GM12892 (cell line): ENCODE data around the gene CCDC83.

Experiments used
- DNase-seq: peaks from one replicate; pipeline ENCODE4 v3.0.0; 2011; ENCODE audit not compliant: insufficient read length
- FAIRE-seq: peaks from 2 replicates; lab custom pipeline; 2011; peaks lifted over from hg19 to GRCh38; lab: Jason Lieb, UNC
- POLR2A ChIP-seq: IDR thresholded peaks from 2 replicates; pipeline ENCODE4 v1.6.1; 2011; ENCODE audit warnings: low read depth, low read length, control low read depth
- POLR2AphosphoS5 ChIP-seq: IDR thresholded peaks from 2 replicates; pipeline ENCODE4 v1.6.1; 2011; ENCODE audit warnings: low read depth, low read length, control low read depth
- TAF1 ChIP-seq: IDR thresholded peaks from 2 replicates; pipeline ENCODE4 v1.6.1; 2011; ENCODE audit warnings: low read depth, mild to moderate bottlenecking, control low read depth, low read length, borderline replicate concordance

The CCDC83 gene

GRCh38 chr11:85930879-85931366, 75.7 kb downstream of the CCDC83 start:
- TF ChIP-seq TAF1: no peak
- TF ChIP-seq POLR2AphosphoS5: no peak
- TF ChIP-seq POLR2A: no peak
- DNase-seq: no peak
- no peak for FAIRE-seq

GRCh38 chr11:85934596-85935169, 79.5 kb downstream of the CCDC83 start:
- TF ChIP-seq TAF1 (no peak), POLR2AphosphoS5 (no peak), POLR2A (no peak)
- DNase-seq (no peak), FAIRE-seq (no peak)

GRCh38 chr11:85935751-85936150, 80.6 kb downstream of the CCDC83 start:
- FAIRE-seq (no peak), DNase-seq (no peak)
- TF ChIP-seq POLR2A (no peak), TAF1 (no peak), POLR2AphosphoS5 (no peak)

- TF ChIP-seq POLR2A: no peak
- TF ChIP-seq POLR2AphosphoS5: no peak
- no peak for TF ChIP-seq TAF1
- FAIRE-seq (no peak), DNase-seq (no peak)
Observed at GRCh38 chr11:85937835-85938234, 82.7 kb downstream of the CCDC83 start.

- TF ChIP-seq POLR2A: no peak
- no peak for TF ChIP-seq POLR2AphosphoS5
- TF ChIP-seq TAF1: no peak
- no peak for DNase-seq
- FAIRE-seq: no peak
Observed at GRCh38 chr11:85939099-85940015, 84.2 kb downstream of the CCDC83 start.

GRCh38 chr11:85941380-85941973, 86.3 kb downstream of the CCDC83 start:
- DNase-seq: no peak

GRCh38 chr11:85945296-85945695, 90.1 kb downstream of the CCDC83 start:
- FAIRE-seq: no peak
- TF ChIP-seq POLR2A (no peak), POLR2AphosphoS5 (no peak), TAF1 (no peak)
- no peak for DNase-seq

More at GRCh38 chr11:85941380-85941973, 86.3 kb downstream of the CCDC83 start:
- no peak for TF ChIP-seq TAF1
- TF ChIP-seq POLR2AphosphoS5: no peak
- TF ChIP-seq POLR2A: no peak
- FAIRE-seq: peak; percentile 69

- DNase-seq (no peak), FAIRE-seq (peak; percentile 56)
Observed at GRCh38 chr11:85945788-85946187, 90.6 kb downstream of the CCDC83 start.

GRCh38 chr11:85946221-85946620, 91.0 kb downstream of the CCDC83 start:
- no peak for TF ChIP-seq TAF1
- no peak for TF ChIP-seq POLR2A
- TF ChIP-seq POLR2AphosphoS5: no peak
- DNase-seq: no peak
- no peak for FAIRE-seq

More at GRCh38 chr11:85945788-85946187, 90.6 kb downstream of the CCDC83 start:
- no peak for TF ChIP-seq POLR2A
- TF ChIP-seq TAF1: no peak
- TF ChIP-seq POLR2AphosphoS5: no peak

GRCh38 chr11:85947431-85948272, 92.5 kb downstream of the CCDC83 start:
- FAIRE-seq (peak; percentile 17), DNase-seq (no peak)
- TF ChIP-seq POLR2A (0 out of 2 replicates have a peak, but pooled peaks have one; percentile 11), TAF1 (no peak)
